Activated CD8-positive, alpha-beta memory T cell treated with anti-CD3 and anti-CD28 coated beads for 24 hours (primary cell): Measurements from ENCODE around the gene FAM193A.
"Not testable (repeated sequence)": the region's sequence is repeated elsewhere in the genome, so short reads cannot be mapped to it uniquely, and the experiment has no call there.

Source experiments
- DNase-seq: peaks from one replicate; pipeline ENCODE4 v3.0.0-alpha.2; 2020

The FAM193A gene, protein sequence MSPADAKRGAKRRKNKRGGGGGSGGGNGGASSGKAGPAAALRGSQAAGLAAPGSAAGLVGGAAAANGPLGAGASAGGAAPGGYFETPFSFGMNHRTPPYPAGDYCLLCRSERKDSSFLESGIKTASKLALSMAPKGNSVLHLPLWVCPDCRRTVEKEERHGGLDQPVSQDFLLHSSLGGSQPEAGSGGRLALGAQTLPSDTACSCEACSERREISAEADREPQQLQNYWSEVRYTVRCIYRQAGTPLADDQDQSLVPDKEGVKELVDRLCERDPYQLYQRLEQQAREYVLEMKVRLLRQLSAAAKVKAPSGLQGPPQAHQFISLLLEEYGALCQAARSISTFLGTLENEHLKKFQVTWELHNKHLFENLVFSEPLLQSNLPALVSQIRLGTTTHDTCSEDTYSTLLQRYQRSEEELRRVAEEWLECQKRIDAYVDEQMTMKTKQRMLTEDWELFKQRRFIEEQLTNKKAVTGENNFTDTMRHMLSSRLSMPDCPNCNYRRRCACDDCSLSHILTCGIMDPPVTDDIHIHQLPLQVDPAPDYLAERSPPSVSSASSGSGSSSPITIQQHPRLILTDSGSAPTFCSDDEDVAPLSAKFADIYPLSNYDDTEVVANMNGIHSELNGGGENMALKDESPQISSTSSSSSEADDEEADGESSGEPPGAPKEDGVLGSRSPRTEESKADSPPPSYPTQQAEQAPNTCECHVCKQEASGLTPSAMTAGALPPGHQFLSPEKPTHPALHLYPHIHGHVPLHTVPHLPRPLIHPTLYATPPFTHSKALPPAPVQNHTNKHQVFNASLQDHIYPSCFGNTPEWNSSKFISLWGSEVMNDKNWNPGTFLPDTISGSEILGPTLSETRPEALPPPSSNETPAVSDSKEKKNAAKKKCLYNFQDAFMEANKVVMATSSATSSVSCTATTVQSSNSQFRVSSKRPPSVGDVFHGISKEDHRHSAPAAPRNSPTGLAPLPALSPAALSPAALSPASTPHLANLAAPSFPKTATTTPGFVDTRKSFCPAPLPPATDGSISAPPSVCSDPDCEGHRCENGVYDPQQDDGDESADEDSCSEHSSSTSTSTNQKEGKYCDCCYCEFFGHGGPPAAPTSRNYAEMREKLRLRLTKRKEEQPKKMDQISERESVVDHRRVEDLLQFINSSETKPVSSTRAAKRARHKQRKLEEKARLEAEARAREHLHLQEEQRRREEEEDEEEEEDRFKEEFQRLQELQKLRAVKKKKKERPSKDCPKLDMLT (N-terminal part only)

DNA sequence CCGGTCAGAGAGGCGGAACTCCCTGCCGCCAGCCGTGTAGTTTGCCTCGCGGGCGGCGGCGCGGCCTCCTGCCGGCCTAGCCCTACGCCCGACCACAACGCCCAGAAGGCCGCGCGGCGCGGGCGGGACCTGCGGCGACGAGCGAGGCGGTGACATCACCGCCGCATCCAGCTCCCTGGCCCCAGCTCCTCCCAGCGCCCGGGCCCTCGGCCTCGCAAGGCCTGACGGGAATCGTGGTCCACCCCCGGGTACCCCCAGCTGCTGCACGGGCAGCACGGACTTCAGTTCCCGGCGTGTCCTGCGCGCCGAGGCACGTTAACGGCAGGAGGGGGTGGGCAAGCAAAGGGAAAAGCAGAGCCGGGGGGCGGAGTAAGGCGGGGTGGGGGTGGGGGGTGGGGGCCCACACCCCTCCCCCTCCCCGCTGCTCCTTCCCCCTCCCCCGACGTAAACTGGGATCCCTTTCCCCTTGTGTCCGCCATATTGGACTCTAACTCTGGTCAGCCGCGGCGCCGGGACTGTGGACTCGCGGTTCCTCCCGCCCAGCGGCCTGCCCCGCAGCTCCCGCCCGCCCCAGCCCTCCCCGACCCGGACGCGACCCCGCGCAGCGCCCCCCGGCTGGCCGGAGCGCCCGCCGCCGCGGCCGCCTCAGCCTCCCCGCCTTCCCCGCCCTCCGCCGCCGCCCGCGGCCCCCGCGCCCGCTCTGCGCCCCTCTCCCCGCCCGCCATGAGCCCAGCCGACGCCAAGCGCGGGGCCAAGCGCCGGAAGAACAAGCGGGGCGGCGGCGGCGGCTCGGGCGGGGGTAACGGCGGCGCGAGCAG is at the start of gene FAM193A:
TSS of gene FAM193A (plus strand) at position 455 of the 818 bp plus-strand sequence. CDS start at position 724, 269 bp downstream.
- DNase-seq: peak; percentile 97

DNA sequence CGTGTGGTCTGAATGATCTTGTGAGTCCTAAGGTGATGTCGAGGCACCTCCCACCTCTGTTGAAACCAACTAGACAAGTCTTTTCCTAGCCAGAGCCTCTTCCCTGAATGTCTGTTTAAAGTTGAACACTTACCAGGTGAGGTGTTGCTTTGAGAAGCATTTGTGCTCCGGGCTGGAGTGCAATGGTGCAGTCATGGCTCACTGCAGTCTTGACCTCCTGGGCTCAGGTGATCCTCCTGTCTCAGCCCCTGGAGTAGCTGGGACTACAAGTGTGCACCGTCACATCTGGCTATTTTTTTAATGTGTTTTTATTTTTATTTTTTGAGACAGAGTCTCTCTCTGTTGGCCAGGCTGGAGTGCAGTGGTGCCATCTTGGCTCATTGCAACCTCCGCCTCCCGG is 49.5 kb upstream of the FAM193A start:
- DNase-seq: no peak

DNA sequence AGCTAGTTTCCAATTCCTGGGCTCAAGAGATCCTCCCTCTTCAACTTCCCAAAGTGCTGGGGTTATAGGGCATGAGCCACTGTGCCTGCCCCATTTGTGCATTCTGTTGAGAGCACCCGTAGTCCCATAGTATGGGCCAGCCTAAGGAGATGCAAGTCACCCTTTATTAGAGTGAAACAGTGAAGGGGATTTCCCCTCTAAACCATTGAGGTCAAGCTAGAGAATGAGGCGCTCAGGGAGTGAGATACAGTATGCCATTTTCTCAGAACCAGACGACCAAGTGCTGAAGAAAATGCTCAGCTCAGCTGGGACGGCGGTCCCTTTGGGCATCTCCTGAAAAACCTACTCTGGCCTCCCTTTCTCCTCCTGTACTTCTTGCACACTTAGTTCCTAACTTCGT is 48.8 kb upstream of the FAM193A start:
- no peak for DNase-seq

DNA sequence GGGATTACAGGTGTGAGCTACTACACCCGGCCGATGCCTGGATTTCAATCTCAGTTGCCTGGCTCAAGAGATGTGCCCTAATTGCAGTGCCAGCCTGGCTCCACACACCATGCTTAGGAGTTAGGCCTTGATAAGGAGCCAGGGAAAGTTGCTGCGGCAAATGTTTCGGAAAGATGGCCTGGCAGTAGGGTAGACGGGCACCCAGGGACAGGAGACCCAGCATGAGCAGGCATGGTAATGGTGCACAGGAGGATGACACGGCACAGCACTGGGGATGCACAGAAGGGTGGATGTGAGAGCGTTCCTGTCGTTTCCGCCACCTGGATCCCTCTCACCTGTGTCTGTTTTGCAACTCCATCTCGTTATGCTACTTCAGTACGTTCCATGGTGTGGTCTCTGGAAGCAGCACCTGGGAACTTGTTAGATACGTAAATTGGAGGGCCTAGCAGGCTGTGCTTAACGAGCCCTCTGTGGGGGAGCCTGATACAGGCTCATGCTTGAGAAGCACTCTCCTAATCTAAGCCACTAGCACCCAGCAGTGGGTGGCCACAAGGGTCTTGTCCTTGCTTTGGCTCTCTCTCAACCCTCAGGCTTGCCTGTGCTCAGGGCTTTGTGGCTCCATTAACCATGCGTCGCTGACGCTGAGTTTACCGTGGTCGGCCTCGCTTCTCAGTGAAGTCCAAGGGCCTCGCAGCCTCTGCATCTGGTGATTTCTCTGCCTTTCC is 47.2 kb upstream of the FAM193A start:
- no peak for DNase-seq

DNA sequence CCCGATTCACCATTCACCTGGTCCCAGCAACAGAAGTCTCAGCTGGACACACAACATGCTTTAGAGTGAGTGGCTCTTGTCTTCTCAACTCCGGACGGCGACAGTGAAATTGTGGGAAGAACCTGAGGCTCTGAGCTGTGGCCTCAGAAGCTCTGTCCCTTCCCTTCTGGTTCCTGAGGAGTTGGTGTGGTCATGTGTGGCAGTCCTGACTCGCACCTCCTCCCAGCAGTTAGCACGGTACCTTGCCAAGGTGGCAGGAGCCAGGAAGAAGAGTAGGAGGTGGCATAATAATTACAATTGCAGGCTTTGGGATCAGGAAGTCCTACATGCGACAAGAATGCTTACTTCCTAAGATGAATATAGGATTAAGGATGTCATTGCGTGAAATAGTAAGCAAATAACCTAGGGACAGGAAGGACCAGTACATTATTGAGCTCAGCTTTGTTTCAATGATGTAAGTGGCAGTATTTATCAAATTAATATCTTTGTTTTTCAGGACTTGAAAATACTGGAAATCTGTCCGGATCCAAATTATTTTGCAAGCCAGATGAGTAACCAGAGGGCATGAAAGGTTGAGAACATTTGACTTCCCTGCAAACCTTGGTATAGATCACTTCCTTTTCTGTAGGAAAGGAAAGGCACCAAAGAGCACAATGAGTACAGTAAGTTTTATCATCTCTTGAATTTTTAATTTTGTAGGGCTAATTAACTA is 46.5 kb upstream of the FAM193A start:
- no peak for DNase-seq

DNA sequence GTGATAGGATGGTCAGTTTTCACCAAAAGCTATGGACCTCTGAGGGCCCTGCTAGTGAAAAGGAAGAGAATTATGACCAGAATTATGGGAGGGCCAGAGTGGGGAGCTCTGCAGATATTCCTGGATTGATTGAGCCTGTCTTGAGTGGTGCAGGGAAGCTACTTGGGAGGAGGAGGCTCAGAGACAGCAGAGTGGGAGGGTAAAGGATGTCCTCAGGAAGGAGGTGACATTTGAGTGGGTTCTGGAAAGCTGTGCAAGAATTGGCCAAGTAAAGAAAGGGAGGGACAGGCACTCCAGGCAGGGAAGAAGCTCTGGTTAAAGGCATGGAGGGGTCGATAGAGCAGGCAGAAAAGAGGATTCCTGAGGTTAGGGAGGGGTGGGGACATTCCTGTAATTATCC is 43.5 kb upstream of the FAM193A start:
- no peak for DNase-seq

DNA sequence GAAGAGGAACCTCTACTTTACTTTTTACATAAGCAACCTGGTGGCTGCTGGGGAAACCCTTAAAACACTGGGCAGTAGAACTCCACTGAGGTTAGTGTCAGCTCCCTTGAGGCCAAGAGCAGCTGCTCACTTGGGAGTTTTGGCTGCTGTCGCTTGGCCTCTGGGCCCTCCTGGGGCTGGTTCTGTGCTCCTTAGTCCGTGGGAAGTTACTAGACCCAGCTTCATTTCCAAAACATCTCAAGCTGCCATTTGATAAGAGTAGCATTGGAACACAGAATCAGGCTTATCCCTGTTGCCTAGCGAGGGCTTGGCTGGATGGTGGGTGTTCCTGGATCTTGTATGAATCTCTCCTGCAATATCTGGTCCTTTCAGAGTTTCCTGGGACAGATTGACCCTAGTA is 41.5 kb upstream of the FAM193A start:
- no peak for DNase-seq

DNA sequence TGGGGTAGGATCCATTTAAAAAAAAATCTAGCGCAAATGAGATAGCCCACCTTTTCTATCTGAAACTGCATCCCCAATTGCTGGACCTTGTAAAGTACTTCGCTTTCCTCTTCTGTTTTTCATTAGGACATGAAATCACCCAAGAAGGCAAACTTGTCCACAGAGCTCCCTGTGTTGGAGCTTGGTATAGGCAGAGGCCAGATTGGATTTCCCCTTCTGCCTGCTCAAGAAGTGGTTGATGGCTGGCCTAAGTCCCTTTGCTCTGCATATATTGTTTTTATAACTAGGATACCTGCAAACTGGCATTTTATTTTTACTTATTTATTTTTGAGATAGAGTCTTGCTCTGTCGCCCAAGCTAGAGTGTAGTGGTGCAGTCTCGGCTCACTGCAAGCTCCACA is 39.1 kb upstream of the FAM193A start:
- no peak for DNase-seq

DNA sequence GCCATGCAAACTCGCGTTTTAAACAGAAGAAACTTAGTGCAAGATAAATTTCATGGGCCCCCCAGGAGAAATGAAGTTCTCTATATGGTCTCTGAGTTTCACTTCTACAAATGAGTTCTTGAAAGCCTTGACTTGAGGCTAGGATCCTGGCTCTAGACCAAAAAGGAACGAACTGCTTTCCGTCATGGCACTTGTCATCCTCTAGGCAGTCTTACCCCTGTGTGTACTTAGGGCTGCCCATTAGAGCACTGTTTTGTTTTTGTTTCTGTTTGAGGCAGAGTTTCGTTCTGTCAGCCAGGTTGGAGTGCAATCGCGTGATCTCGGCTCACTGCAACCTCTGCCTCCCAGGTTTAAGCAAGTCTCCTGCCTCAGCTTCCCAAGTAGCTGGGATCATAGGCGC is 38.5 kb upstream of the FAM193A start:
- DNase-seq: no peak

DNA sequence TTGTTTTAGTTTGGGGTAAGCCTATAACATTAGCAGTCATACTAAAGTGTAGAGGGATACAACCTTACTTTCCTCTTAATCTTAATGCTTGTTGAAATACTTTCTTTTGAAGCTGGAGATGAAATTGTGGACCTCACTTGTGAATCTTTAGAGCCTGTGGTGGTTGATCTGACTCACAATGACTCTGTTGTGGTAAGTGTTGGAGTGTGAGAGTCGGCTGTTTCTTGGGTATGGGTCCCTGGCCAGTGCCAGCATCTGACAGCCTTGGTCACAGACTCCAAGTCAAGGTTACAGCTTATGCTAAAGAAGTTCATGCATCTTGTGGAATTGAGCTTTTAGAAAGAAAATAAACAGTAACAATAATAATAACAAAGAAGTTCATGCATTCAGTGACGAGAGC is 35.9 kb upstream of the FAM193A start:
- DNase-seq: no peak

DNA sequence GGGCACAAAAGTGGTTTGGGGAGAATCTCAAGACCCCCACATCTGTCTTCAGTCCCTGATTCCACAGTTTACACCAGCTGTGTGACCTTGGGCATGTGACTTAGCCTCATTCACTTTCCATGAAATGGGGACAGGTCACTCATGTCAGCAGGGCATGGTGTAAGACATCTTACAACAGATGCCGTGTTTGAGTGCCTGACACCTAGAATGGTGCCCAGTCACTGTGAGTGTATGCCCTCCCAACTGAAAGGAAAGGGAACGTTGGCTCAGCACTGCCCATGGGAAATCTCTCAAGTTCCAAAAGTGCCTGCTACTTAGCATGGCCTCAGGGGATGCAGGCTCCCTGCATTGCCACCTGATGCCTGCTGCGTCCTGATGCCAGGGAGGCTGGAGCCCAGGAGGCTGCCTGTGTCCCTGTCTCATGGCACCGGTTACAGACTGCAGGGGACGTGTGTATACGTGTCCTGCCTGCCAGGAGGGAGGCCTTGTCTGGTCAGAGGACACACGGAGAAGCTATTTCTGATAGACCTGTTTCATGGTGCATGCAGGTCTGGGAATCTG is 35.3 kb upstream of the FAM193A start:
- DNase-seq: no peak

DNA sequence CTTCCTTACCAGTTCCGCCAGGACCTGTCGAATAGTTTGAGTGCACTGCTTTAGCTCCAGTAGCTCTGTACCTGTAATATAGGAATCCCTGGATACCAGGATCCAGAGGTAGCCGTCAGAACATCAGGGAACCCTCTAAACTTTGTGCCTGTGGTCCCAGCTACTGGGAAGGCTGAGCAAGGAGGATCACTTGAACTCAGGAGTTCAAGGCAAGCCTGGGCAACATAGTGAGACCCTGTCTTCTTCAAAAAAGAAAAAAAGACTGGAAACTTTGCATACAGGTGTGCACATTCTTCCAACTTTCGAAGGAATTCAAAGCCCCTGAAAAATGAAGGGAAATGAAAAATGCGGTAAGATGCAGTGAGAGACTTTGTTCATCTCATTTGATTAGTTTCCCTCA is 32.6 kb upstream of the FAM193A start:
- DNase-seq: no peak

DNA sequence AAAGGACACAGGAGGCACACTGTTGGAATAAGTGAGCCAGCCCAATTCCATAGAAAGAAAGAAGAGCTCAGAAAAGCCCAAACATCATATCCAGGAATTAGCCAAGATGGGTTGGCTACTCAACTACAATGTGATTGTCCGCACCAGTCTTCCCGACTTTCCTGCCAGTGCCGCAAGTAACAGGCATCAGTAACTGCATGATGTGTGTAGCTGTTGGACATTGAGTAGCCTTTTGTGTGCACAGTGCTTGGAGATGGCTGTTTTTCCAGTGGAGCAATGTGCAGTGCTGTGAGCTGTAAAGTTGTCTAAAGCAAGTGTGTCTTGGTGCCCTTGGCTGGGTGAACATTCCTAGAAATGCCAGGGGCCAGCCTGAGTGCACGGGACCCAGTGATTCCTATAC is 29.2 kb upstream of the FAM193A start:
- no peak for DNase-seq

DNA sequence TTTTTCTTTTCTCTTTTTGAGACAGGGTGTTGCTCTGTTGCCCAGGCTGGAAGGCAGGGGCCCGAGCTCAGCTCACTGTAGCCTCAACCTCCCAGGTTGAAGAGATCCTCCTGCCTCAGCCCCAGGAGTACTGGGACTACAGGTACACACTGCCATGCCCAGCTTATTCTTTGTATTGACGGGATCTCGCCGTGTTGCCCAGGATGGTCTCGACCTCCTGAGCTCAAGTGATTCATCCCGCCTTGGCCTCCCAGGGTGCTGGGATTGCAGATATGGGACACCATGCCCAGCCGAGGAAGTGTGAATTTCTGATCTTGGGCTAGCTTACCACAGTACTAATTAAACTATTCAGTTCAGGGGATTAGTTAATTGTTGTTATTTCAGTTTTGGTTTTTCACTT is 28.6 kb upstream of the FAM193A start:
- no peak for DNase-seq

DNA sequence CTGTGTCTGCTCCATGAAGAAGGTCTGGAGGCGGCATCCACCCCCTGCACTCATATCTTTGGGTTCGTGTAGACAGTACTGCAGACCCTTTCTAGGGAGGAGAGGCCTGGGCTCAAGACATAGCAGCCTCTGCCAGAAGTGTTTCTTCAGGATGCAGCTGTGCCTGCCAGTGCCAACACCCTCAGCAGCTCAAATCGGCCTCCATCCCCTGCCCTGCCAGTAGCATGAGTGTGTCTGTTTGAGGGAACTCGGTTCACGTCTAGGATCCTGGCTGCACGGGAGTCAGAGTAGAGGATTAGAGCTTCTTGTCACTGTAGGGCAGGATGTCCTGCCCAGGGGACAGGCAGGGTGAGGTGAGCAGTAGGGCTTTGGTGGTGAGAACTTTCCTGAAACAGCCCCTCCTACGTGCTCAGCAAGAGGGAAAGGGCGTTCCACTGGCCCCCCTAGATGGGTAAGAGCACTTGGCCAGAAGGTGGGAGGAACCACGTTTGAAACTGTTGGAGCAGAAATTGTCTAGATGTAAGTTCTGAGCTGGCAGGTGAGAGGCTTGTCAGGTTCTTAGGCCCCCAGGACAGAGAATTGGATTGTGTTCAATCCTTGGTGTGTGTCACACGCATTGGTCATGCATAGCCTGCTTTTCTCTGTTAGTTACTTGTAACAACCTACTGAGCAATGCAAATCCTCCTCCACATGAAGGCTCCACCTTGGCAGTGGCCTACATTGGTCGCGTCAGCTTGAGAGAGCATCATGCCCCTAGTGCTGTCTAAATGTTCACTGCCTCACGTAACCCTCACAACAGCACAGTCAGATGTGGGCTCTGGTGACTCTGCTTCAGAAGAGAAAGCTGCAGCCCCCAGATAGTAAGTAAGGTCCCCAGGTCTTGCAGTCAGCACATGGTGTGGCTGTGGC is 25.8 kb upstream of the FAM193A start:
- DNase-seq: no peak

DNA sequence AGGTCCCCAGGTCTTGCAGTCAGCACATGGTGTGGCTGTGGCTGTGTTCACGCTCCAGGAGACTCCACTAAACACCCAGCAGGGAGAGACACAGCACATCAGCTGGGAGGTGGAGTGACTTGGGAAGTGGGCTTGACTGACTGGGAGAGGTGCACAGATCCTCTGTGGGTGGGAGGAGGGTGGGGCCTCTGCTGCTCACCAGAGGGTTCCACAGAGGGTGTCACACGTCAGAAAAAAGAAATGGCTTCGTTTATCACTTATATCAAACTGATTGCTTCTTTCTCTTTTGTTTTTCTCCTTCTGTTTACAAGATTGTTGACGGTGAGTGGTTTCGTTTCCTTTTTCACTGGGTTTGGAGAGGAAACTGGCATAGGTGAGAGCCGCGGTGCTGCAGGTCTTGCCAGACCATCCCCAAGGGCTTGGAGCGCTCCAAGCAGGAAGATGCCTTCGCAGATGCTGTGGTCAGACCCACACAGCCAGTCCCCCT is 24.8 kb upstream of the FAM193A start:
- DNase-seq: no peak

DNA sequence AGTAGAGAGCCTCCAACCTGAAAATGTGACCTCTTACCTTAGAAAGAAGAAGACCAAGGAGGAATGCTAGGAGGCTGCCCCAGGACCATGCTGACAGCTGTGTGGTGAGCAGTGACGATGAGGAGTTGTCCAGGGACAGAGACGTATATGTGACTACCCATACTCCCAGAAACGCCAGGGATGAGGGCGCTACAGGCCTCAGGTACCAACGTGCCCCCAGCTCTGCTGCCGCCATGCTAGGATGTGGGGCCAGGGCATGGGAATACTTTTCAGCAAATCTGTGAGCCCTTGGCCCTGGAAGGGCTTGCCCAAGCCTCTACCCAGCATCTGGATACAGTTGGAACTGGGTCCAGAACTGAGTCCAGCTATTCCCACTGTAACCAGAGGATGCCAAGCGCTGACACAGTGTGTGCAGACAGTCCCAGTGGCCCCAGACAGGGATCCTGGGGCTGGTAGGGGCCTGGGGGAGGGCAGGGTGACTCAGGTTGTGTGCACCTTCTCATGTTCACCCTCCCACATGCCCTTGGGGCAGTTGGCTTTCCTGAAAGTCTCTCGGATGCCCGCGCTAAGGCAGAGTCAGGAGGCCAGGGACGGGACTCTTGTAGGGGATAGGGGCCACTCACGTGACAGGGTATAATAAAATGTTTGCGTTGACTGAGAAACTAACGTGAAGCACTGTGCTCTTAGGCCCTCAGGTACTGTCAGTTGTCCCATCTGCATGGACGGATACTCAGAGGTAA is 23.9 kb upstream of the FAM193A start:
- no peak for DNase-seq

DNA sequence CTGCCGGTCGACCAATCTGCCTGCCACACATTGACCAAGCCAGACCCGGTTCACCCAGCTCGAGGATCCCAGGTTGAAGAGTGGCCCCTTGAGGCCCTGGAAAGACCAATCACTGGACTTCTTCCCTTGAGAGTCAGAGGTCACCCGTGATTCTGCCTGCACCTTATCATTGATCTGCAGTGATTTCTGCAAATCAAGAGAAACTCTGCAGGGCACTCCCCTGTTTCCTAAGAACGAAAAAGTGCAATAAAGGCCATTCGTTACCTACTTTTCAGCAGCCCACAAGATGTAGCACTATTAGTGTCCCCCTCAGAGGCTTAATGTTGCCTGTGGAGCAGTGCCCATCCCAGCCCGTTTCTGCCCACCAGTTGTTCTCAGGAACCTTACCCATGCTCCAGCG is 22.3 kb upstream of the FAM193A start:
- DNase-seq: not testable (repeated sequence)

DNA sequence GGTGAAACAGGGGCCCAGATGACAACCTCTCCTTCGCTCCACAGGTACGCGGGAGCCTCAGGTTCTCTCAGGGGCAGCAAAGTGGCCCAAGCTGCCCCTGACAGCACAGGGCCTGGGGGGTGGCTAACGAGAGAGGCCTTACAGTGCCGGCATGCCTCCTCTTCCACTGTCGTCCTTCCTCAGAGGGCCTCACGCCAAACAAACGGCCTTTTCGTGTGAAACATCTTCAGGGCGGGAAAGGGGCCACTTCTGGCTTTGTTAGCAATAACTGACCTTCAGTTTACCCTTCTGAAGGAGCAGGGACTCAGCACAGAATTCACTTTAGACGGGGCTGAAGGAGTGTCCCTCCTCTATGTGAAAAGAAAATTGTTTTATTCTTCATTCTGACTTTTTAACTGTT is 21.5 kb upstream of the FAM193A start:
- DNase-seq: not testable (repeated sequence)
